HL-60 (cell line): ENCODE measurements around the gene CNBD2.

ENCODE experiments used
- DNase-seq, 2 experiments: peaks; one replicate each; pipeline ENCODE4 v3.0.0-alpha.2; 2010 to 2020; ENCODE audit warnings: low read depth in 1 of 2, low spot score in 1 of 2
- H3K27ac ChIP-seq: fragments of 250-450 bp; sonication (Bioruptor Pico); replicated peaks from 2 replicates; pipeline ENCODE4 v1.5.1; 2020; ENCODE audit warnings: mild to moderate bottlenecking, moderate library complexity
- H3K27me3 ChIP-seq: fragments of 250-450 bp; sonication (Bioruptor Pico); 2 replicates; pipeline ENCODE4 v1.5.1; 2021; ENCODE audit warnings: mild to moderate bottlenecking, moderate library complexity; ENCODE audit not compliant: insufficient read depth, poor library complexity, severe bottlenecking
- H3K4me3 ChIP-seq: replicated peaks from 2 replicates; pipeline ENCODE4 v1.5.1; 2011; ENCODE audit warnings: mild to moderate bottlenecking, control low read depth, low read length; ENCODE audit not compliant: insufficient read depth
- GABPA ChIP-seq: IDR thresholded peaks from 2 replicates; pipeline ENCODE4 v1.6.1; 2012; ENCODE audit warnings: low read depth
- POLR2AphosphoS5 ChIP-seq: IDR thresholded peaks from 2 replicates; pipeline ENCODE4 v1.6.1; 2012; ENCODE audit warnings: low read depth
- SPI1 ChIP-seq: IDR thresholded peaks from 2 replicates; pipeline ENCODE4 v1.6.1; 2012; ENCODE audit warnings: low read depth, mild to moderate bottlenecking, borderline replicate concordance
- TF ChIP-seq, protein P1 (sequence below): IDR thresholded peaks from 2 replicates; pipeline ENCODE4 v1.6.1; 2012; ENCODE audit warnings: low read depth; ENCODE audit not compliant: insufficient replicate concordance
- TF ChIP-seq, protein P2 (sequence below): IDR thresholded peaks from one replicate; pipeline ENCODE4 v1.5.1; 2011; ENCODE audit warnings: low read length, control low read depth, inconsistent platforms; ENCODE audit not compliant: insufficient read depth

The CNBD2 gene

DNA sequence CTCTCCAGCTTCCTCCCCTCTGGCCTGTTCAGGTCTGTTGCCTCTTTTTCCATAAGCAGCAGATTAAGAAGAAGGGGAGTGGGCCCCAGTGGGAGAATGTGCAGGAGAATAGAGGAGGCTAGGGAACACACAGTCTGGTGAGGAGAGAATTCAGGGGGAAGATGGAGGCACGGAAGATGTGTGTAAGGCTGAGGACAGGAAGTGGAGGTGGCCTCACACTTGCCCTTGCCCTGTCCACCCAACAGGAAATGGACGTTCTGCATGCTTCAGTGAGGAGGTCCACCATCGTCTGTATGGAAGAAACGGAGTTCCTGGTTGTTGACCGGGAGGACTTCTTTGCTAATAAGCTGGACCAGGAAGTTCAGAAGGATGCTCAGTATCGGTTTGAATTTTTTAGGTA lies 16.0 kb downstream of the CNBD2 start:
- no peak for TF ChIP-seq SPI1
- TF ChIP-seq POLR2AphosphoS5, result no peak
- TF ChIP-seq, protein P1, sequence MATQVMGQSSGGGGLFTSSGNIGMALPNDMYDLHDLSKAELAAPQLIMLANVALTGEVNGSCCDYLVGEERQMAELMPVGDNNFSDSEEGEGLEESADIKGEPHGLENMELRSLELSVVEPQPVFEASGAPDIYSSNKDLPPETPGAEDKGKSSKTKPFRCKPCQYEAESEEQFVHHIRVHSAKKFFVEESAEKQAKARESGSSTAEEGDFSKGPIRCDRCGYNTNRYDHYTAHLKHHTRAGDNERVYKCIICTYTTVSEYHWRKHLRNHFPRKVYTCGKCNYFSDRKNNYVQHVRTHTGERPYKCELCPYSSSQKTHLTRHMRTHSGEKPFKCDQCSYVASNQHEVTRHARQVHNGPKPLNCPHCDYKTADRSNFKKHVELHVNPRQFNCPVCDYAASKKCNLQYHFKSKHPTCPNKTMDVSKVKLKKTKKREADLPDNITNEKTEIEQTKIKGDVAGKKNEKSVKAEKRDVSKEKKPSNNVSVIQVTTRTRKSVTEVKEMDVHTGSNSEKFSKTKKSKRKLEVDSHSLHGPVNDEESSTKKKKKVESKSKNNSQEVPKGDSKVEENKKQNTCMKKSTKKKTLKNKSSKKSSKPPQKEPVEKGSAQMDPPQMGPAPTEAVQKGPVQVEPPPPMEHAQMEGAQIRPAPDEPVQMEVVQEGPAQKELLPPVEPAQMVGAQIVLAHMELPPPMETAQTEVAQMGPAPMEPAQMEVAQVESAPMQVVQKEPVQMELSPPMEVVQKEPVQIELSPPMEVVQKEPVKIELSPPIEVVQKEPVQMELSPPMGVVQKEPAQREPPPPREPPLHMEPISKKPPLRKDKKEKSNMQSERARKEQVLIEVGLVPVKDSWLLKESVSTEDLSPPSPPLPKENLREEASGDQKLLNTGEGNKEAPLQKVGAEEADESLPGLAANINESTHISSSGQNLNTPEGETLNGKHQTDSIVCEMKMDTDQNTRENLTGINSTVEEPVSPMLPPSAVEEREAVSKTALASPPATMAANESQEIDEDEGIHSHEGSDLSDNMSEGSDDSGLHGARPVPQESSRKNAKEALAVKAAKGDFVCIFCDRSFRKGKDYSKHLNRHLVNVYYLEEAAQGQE, result no peak
- TF ChIP-seq GABPA, result no peak
- TF ChIP-seq, protein P2, sequence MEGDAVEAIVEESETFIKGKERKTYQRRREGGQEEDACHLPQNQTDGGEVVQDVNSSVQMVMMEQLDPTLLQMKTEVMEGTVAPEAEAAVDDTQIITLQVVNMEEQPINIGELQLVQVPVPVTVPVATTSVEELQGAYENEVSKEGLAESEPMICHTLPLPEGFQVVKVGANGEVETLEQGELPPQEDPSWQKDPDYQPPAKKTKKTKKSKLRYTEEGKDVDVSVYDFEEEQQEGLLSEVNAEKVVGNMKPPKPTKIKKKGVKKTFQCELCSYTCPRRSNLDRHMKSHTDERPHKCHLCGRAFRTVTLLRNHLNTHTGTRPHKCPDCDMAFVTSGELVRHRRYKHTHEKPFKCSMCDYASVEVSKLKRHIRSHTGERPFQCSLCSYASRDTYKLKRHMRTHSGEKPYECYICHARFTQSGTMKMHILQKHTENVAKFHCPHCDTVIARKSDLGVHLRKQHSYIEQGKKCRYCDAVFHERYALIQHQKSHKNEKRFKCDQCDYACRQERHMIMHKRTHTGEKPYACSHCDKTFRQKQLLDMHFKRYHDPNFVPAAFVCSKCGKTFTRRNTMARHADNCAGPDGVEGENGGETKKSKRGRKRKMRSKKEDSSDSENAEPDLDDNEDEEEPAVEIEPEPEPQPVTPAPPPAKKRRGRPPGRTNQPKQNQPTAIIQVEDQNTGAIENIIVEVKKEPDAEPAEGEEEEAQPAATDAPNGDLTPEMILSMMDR, result no peak
- no peak overlapping the region for H3K27ac ChIP-seq

DNA sequence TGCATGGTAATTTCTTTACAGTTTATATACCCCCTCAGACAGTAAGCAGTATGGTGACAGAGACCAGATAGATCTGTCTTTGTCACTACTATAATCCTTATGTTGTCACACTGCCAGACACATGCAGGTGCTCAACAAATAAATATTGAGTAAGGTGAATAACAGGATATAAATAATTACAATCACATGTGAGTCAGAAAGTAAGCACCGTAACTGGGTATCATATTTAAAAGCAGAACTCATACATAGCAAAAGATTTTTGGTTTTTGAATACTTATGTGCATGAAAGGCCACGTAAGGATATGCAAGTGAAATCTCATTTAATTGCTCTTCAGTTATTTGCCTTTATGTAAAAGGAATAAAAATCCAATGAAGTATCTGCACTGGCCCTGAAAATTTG lies 17.4 kb downstream of the CNBD2 start:
- Histone ChIP-seq H3K27me3 (no peaks in the 10 kb centered on the region), H3K4me3 (no peak overlapping the region), H3K27ac (no peak overlapping the region)
- TF ChIP-seq, protein P2, result no peak
- TF ChIP-seq GABPA, result no peak
- TF ChIP-seq, protein P1, result no peak
- no peak for DNase-seq

More for the DNA sequence above, 16.0 kb downstream of the CNBD2 start:
- DNase-seq, result no peak
- Histone ChIP-seq H3K27me3 (no peaks in the 10 kb centered on the region), H3K4me3 (no peak overlapping the region)

DNA sequence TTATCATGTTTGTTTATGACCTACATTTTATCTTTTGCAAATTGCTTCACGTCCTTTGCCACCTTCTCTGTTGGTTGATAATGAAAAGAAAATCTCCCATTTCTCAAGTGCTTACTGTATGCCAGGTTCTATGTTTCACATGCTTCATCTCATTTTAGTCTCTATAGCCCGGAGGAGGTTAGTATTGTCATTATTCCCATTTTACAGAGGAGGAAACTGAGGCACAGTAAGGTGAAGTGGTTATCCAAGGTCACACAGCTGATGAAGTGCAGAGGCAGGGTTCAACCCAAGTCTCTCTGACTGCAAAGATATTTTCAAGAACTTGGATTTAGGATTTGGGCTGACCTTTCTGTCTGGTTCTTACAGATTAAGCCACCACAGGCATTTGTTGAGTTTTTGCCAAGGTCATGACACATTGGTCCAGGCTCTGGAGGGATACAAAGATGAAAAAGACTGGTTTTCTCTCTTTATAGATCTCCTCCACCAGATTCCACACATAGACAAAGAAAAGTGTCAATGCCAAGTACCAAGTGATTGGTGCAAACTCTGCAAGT lies 20.6 kb downstream of the CNBD2 start:
- DNase-seq, result no peak
- TF ChIP-seq GABPA, result no peak
- TF ChIP-seq, protein P1, result no peak
- TF ChIP-seq, protein P2, result no peak
- no peak for TF ChIP-seq SPI1
- TF ChIP-seq POLR2AphosphoS5, result no peak
- no peak overlapping the region for H3K27ac ChIP-seq

More for the DNA sequence above, 20.6 kb downstream of the CNBD2 start:
- Histone ChIP-seq H3K27me3 (no peaks in the 10 kb centered on the region), H3K4me3 (no peak overlapping the region)
